K562 (cell line): ENCODE data around the gene E2F3. TPM values are rescaled to one million over a fixed set of nuclear protein-coding genes. Genes with fewer than 3 reads are reported as not detected.

Experiments used
- ATF4 ChIP-seq: fragments of 450-650 bp; formaldehyde crosslinking; IDR thresholded peaks from 2 replicates; pipeline ENCODE4 v1.4.0; 2022; ENCODE audit warnings: mild to moderate bottlenecking, moderate library complexity
- CBFA2T3 ChIP-seq: fragments of 450-650 bp; IDR thresholded peaks from 2 replicates; pipeline ENCODE4 v1.6.1; 2017
- CHD1 ChIP-seq: fragments of 200-600 bp; sonication (generic); IDR thresholded peaks from one replicate; pipeline ENCODE4 v1.6.1; 2012; ENCODE audit warnings: mild to moderate bottlenecking, moderate library complexity, low read length, inconsistent platforms
- E2F8 ChIP-seq: fragments of 450-650 bp; IDR thresholded peaks from 2 replicates; pipeline ENCODE4 v1.7.1; 2018; ENCODE audit warnings: mild to moderate bottlenecking, low read depth; ENCODE audit not compliant: partially characterized antibody
- KHSRP ChIP-seq: fragments of 450-650 bp; IDR thresholded peaks from 2 replicates; pipeline ENCODE4 v1.6.1; 2017
- LCOR ChIP-seq: sonication (generic); formaldehyde crosslinking; IDR thresholded peaks from 2 replicates; pipeline ENCODE4 v1.8.0; 2022; ENCODE audit warnings: mild to moderate bottlenecking, missing genetic modification reagents
- RBM39 ChIP-seq: fragments of 200-400 bp; formaldehyde crosslinking; optimal IDR thresholded peaks from 2 replicates; pipeline ENCODE3; 2018; ENCODE audit warnings: low read depth, low read length
- REST ChIP-seq, 2 experiments: fragments of 450-650 bp; formaldehyde crosslinking in 1 of 2; IDR thresholded peaks; 2 replicates each; pipeline versions ENCODE4 v1.4.0 to v1.6.1; 2014 to 2020; ENCODE audit warnings: mild to moderate bottlenecking in 2 of 2, borderline replicate concordance in 1 of 2, low read depth in 1 of 2
- SRSF1 ChIP-seq: fragments of 200-400 bp; formaldehyde crosslinking; IDR thresholded peaks from 2 replicates; pipeline ENCODE4 v1.6.1; 2017; ENCODE audit warnings: mild to moderate bottlenecking, low read depth, low read length, moderate library complexity
- TOE1 ChIP-seq, 2 experiments: fragments of 450-650 bp in 1 of 2; sonication (generic) in 1 of 2; formaldehyde crosslinking in 1 of 2; IDR thresholded peaks; 2 replicates each; pipeline versions ENCODE4 v1.7.1 to v1.8.0; 2016 to 2022; ENCODE audit warnings: borderline replicate concordance in 2 of 2, mild to moderate bottlenecking in 2 of 2, antibody characterized with exemption in 1 of 2, inconsistent platforms in 1 of 2, low read depth in 1 of 2, missing genetic modification reagents in 1 of 2, moderate library complexity in 1 of 2
- ZFP91 ChIP-seq: sonication (generic); formaldehyde crosslinking; IDR thresholded peaks from 2 replicates; pipeline ENCODE4 v1.8.0; 2022; ENCODE audit warnings: mild to moderate bottlenecking, missing genetic modification reagents
- ZNF584 ChIP-seq: fragments of 200-800 bp; sonication (Bioruptor generic); IDR thresholded peaks from 2 replicates; pipeline ENCODE4 v1.6.1; 2016; ENCODE audit warnings: low read depth, mild to moderate bottlenecking, missing genetic modification characterization, missing compliant biosample characterization
- polyA plus RNA-seq, 8 experiments: library from polyadenylated mRNA; depleted of rRNA in 4 of 8; stranded (reverse) in 5 of 8; unstranded in 3 of 8; fragments of >200 nt; fragmentation: Nextera tagmentation in 2 of 8; fragmentation: Illumina TruSeq in 1 of 8; extraction: Ambion mirVana in 2 of 8; extraction: Trizol in 1 of 8; gene quantifications; 2 replicates each; pipeline versions ENCODE4 v1.2.1 to v1.2.3, GENCODE V29; 2011 to 2014; ENCODE audit warnings: inconsistent platforms in 1 of 8, missing spikeins in 1 of 8
- total RNA-seq, 7 experiments: library from RNA; depleted of rRNA in 6 of 7; stranded (reverse); fragments of >200 nt in 6 of 7; fragmentation: Illumina TruSeq in 2 of 7; extraction: Trizol in 2 of 7; gene quantifications; 2 replicates each; pipeline versions ENCODE4 v1.2.1 to v1.2.3, GENCODE V29; 2011 to 2021; ENCODE audit warnings: low replicate concordance in 1 of 7

Gene E2F3
- total and polyA plus RNA-seq, 9 of the 15 experiments (the other 6 are each of a cell fraction or from before 2014, with no cell fraction given), result 11.1 to 44.7 (median 27.2) TPM

DNA sequence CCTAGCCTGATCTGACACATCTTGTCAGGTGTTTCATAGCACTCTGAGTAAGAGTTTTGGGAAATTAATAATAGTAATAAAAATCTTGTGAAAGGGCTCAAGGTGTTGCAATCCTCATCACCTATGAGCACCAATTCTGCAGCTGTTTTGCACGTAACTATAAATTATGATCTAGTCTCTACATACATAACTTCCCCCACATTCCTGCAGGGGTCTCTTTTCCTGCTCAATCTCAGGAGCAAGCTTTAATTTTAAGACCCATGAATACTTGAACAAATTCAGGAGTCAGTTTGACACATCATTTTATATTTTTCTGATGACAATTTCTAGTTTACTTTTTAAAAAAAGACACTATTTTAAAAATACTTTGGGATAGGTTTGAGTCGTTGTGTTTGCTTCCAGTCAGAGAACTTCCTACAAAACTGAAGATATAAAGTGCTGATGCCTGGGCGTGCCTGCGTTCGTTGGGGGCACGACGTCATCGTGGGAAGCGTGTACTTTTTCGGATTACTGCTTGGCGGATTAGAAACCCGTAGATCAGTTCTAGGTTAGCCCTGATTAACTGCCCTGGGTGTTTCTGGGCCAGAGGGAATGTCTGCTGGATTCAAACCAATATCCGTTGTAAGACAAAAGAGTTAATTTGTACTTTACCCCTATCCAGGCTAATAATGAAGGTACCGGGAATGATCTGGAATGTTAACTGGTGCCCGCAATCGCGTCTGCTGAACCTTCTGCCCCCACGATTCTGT is 1.0 kb upstream of the E2F3 start (continued):
- TF ChIP-seq REST (IDR thresholded peaks at IDR 0.05; ENCODE audit: borderline replicate concordance) (peak; percentile 40; the same call in 1 of the 2 replicates), REST (CRISPR knock-in tag; IDR thresholded peaks at IDR 0.05; ENCODE audit: low read depth) (no peak), SRSF1 (no peak), CHD1 (peak; percentile 49), E2F8 (peak; percentile 9), KHSRP (no peak), ATF4 (CRISPR knock-in tag) (no peak), TOE1 (IDR thresholded peaks at IDR 0.05; ENCODE audit: borderline replicate concordance) (peak; percentile 57; the same call in 1 of the 2 replicates), TOE1 (CRISPR knock-in tag; IDR thresholded peaks at IDR 0.05; ENCODE audit: borderline replicate concordance, low read depth) (0 out of 2 replicates have a peak, but pooled peaks have one; percentile 40), RBM39 (no peak), LCOR (CRISPR knock-in tag) (no peak), CBFA2T3 (no peak), ZNF584 (CRISPR knock-in tag) (0 out of 2 replicates have a peak, but pooled peaks have one; percentile 57), ZFP91 (CRISPR knock-in tag) (no peak)
